A549 treated with RU486 at 1 μM for 4 hours (cell line): Measurements from ENCODE around the gene SELENOT. TPM values are rescaled to one million over a fixed set of nuclear protein-coding genes. Genes with fewer than 3 reads are reported as not detected.

ENCODE experiments used
- total RNA-seq: library from RNA; stranded (reverse); fragments of 200-300 nt; extraction: Qiagen RNA extraction; gene quantifications from 5 replicates; pipeline ENCODE4 v1.2.3, GENCODE V29; 2022; ENCODE audit warnings: low read depth

The SELENOT gene
- total RNA-seq = 90.4 to 111 TPM (median 104 TPM) in 5 replicates

DNA sequence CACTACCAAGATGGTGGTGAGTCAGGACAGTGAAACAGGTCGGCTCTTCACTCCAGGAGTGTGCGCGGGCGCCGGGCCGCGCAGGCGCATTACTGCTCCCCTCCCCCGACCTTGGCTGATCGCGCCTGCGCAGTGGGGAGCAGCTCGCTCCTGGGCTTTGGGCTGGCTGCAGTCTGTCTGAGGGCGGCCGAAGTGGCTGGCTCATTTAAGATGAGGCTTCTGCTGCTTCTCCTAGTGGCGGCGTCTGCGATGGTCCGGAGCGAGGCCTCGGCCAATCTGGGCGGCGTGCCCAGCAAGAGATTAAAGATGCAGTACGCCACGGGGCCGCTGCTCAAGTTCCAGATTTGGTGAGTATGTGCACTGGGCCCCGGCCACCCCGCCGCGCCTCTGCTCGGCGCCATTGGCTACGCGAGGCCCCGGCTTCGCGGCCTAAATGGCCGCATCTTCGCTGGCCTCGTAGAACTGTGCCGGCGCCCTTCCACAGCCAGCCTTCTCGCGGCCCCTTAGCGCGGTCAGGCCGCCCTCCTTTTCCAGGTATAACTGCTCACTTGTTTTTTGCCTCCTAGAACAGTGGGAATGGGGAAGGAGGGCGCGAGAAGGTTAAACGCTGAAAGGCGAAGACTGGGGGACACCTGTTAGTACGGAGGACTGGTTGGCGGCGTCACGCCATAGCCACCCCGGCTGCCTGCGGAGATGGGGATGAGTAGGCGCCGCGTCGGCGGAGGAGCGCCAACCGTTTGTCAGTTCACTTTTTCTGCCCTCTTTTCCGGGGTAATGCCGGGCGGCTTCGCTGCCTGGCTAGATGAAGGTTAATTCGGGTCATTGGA is at the start of gene SELENOT:
SELENOT (plus strand) TSS at position 169 of the 827 bp plus-strand sequence; CDS start at position 211, 42 bp downstream.

Other genes with a start within 250 kb of the SELENOT start
- gene TSC22D2, start 195.0 kb upstream of the SELENOT start, total RNA-seq = 10.6 to 13.3 TPM (median 12.3 TPM) in 5 replicates
- 58.5 to 116 TPM (median 104 TPM) in 5 replicates for gene SERP1, start 56.8 kb upstream of the SELENOT start, total RNA-seq
- gene EIF2A, start 56.5 kb upstream of the SELENOT start, total RNA-seq = 68.8 to 98.8 TPM (median 75.2 TPM) in 5 replicates
- 0.05 TPM in 1 of 5 replicates, not detected in the others for gene ERICH6, start 100.6 kb downstream of the SELENOT start, total RNA-seq
- 15.3 to 21.5 TPM (median 19.7 TPM) in 5 replicates for gene SIAH2, start 159.8 kb downstream of the SELENOT start, total RNA-seq